ENCODE results near the gene PCDHGA3.

DNA sequence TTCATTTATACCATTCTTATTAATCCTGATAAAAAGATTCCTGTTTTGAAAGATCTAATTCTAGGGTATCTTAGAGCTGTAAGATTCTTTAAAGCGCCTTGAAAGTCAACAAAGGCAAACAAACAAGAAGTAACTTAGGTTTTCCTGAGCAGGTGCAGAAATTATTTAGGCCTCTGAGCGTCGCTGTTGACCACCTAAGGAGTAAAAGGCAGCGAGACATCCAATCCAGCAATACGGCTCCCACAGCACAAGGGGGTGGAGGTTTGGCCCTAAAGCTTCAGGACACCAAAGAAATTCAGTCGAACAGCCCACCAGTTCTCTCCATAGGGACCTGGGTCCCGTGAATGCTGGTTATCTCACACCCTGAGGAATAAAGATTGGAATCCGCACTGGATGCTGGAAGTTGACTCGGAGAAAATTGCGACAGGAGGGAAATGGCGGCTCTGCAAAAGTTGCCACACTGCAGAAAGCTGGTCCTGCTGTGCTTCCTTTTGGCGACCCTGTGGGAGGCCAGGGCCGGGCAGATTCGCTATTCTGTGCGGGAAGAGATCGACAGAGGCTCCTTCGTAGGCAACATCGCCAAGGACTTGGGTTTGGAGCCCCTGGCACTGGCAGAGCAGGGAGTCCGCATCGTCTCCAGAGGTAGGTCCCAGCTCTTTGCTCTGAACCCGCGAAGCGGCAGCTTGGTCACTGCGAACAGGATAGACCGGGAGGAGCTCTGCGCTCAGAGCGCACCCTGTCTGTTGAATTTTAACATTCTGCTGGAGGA lies 4.9 kb upstream of the PCDHGA3 start, which contains the start of gene PCDHGA2:
- TF ChIP-seq CTCF (tag by site-specific recombination; IDR thresholded peaks at IDR 0.05) (no peak), ZNF140 (tag by site-specific recombination; IDR thresholded peaks at IDR 0.05) (no peak), ZNF670 (tag by site-specific recombination; IDR thresholded peaks at IDR 0.05; ENCODE audit: low read depth) (no peak), MEIS1 (CRISPR knock-in tag; IDR thresholded peaks at IDR 0.05; ENCODE audit: borderline replicate concordance) (no peak), ZBTB49 (tag by site-specific recombination; IDR thresholded peaks at IDR 0.05; ENCODE audit: low read depth) (no peak), ZBTB1 (tag by site-specific recombination; IDR thresholded peaks at IDR 0.05) (no peak), SCRT2 (tag by site-specific recombination; IDR thresholded peaks at IDR 0.05) (no peak), ZNF184 (tag by site-specific recombination; IDR thresholded peaks at IDR 0.05) (no peak), HOXC10 (CRISPR knock-in tag; IDR thresholded peaks at IDR 0.05) (no peak)
- TF ChIP-seq, protein P1, sequence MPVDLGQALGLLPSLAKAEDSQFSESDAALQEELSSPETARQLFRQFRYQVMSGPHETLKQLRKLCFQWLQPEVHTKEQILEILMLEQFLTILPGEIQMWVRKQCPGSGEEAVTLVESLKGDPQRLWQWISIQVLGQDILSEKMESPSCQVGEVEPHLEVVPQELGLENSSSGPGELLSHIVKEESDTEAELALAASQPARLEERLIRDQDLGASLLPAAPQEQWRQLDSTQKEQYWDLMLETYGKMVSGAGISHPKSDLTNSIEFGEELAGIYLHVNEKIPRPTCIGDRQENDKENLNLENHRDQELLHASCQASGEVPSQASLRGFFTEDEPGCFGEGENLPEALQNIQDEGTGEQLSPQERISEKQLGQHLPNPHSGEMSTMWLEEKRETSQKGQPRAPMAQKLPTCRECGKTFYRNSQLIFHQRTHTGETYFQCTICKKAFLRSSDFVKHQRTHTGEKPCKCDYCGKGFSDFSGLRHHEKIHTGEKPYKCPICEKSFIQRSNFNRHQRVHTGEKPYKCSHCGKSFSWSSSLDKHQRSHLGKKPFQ (tag by site-specific recombination; IDR thresholded peaks at IDR 0.05): no peak

Measured in HEK293 (cell line).